ENCODE results near the gene SARNP. TPM values are rescaled to one million over a fixed set of nuclear protein-coding genes. Genes with fewer than 3 reads are reported as not detected.

The SARNP gene
- total RNA-seq, 4 donors from 2014 or later, result 50.3 to 90.5 (median 63.3) TPM

DNA sequence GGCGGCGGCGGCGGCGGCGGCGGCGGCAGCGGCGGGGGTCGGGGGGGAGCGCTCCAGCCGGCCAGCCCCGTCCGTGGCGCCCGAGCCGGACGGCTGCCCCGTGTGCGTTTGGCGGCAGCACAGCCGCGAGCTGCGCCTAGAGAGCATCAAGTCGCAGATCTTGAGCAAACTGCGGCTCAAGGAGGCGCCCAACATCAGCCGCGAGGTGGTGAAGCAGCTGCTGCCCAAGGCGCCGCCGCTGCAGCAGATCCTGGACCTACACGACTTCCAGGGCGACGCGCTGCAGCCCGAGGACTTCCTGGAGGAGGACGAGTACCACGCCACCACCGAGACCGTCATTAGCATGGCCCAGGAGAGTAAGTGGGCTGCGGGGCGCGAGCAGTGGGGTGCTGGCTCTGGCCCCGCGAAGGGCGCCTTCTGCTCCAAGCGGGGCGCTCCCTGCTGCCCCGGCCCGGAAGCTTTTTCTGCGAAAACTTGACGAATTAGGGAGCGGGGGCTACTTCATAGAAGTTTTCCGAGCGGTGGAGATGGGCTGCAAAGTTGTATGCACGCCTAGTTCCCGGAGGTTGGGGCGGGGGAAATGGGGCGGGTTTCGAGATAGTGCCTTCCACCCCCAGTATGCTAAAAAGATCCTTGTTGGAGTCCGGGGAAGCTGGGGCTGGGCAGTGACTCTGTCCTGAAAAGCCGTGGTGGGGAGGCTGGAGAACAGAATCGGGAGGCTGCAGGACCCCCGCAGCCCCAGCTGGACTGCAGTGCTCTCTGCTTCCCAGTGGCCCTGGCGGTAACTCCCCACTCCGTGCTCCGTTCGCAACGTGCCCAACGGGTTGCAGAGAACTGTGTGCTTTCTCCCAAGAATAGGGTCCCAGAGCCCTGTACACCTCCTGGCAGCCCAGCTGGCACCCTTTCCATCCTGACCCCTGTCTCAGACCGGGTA is 73.9 kb downstream of the SARNP start:
- Histone ChIP-seq H3K9me3 (no peaks in the 10 kb centered on the region), H3K4me1 (peaks cover 0 to 58% (median 31%) of the 10 kb centered on the region in 3 donors), H3K27ac (peak overlapping the region in 3 of 4 donors; percentile 74 to 90 (median 83)), H3K36me3 (peaks cover 0 to 3% of the 10 kb centered on the region in 2 donors), H3K4me3 (peak overlapping the region; percentile 46 to 64), H3K27me3 (no peaks in the 10 kb centered on the region)
- peak; percentile 19 for TF ChIP-seq POLR2AphosphoS5 (IDR thresholded peaks at IDR 0.05)
- TF ChIP-seq EP300 (IDR thresholded peaks at IDR 0.05), result no peak
- TF ChIP-seq POLR2A (IDR thresholded peaks at IDR 0.05), result no peak
- peak in 2 of 4 experiments; percentile 25 to 32 for TF ChIP-seq CTCF (IDR thresholded peaks at IDR 0.05)
- ATAC-seq, result peak; percentile 63
- 1% methylated on average over 13 of the region's 73 CpGs; no CpG with 5 or more reads in 1 of the 2 donors for WGBS, 2 donors (ENCODE audit: low coverage in 1 of 2)

GRCh38 chr12:55742719-55743405 is 74.7 kb downstream of the SARNP start, which contains the start of gene GDF11:
TSS of gene GDF11 (plus strand) at chr12:55743122. CDS start at chr12:55743317, 195 bp downstream.
- Histone ChIP-seq H3K27ac (peak within 1 kb of the TSS in 3 of 4 donors; percentile 74 to 90 (median 83)), H3K27me3 (no peaks in the 10 kb centered on the region), H3K4me1 (peaks cover 0 to 62% (median 35%) of the 10 kb centered on the region in 3 donors), H3K9me3 (no peaks in the 10 kb centered on the region), H3K4me3 (peak within 1 kb of the TSS; percentile 46 to 64), H3K36me3 (no peaks in the 10 kb centered on the region)
- 2 to 4% methylated on average over 3 to 12 of the region's 53 CpGs for WGBS, 2 donors (ENCODE audit: low coverage in 1 of 2)
- TF ChIP-seq POLR2AphosphoS5 (IDR thresholded peaks at IDR 0.05), result peak; percentile 40
- TF ChIP-seq POLR2A (IDR thresholded peaks at IDR 0.05), result no peak
- peak in 1 of 4 experiments; percentile 4 for TF ChIP-seq CTCF (IDR thresholded peaks at IDR 0.05)
- ATAC-seq, result peak; percentile 86

DNA sequence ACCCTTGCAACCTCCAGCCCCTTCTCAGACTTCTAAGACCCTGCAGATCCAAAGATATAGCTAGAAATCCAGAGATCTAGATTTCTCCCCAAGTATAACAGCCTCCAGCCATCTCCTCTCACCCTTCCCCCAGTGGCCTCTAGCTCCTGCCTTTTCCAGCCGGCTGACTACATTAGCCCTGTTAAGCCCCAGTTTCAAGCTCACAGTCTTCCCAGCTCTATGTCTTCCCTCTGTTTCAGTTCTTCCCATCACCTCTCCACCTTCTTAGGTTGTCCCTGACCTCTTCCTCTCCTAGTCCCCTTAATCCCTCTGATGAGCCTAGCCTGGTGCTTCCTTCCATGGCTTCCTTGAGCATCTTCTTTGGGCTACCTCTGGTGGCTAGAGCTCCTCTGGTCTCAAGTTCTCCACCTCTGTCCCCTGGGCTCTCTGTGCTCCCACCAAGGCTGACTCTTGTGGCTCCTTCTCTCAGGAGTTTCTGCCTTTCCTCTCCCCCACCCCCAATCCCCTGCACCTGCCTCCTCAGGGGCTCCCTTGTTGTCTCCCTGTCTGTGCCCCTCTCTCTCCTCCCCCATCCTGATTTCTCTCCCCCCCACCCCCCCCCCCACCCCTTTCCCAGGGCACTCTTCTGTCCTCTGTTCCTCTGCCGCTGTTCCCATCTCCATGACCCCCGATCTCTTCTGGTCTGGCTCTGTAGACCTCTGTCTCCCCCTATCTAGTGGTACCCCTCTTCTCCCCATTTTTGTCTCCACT is 75.4 kb downstream of the SARNP start:
- Histone ChIP-seq H3K4me1 (peaks cover 0 to 62% (median 41%) of the 10 kb centered on the region in 3 donors), H3K27me3 (no peaks in the 10 kb centered on the region), H3K9me3 (no peaks in the 10 kb centered on the region), H3K4me3 (peak overlapping the region in 1 of 2 donors; percentile 64), H3K36me3 (no peaks in the 10 kb centered on the region), H3K27ac (peak overlapping the region in 3 of 4 donors; percentile 74 to 90 (median 83))
- ATAC-seq, result no peak
- WGBS, 2 donors (ENCODE audit: low coverage in 1 of 2), result 9 to 18% methylated on average over 3 of the region's 3 CpGs
- TF ChIP-seq POLR2A (IDR thresholded peaks at IDR 0.05), result no peak
- no peak for TF ChIP-seq EP300 (IDR thresholded peaks at IDR 0.05)
- TF ChIP-seq CTCF (IDR thresholded peaks at IDR 0.05), result no peak
- no peak for TF ChIP-seq POLR2AphosphoS5 (IDR thresholded peaks at IDR 0.05)

DNA sequence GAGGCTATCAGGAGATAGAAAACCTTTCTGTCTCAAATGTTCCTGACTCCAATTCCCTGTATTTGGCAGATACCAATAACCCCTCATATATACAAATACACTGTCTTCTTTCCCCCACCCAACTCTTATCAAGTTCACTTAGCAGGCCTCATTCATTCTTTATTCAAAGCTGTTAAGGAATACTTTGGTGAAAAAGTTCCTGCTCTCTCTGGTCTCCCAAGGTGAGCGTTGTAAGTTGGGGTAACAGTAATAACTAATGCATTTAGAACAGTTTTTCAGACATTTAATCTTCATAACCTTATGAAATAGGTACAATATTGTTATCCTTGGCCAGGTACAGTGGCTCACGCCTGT is 78.5 kb downstream of the SARNP start:
- Histone ChIP-seq H3K4me1 (peaks cover 0 to 38% (median 21%) of the 10 kb centered on the region in 3 donors), H3K36me3 (no peaks in the 10 kb centered on the region), H3K9me3 (no peaks in the 10 kb centered on the region), H3K27ac (peak overlapping the region in 1 of 4 donors; percentile 79), H3K27me3 (no peaks in the 10 kb centered on the region), H3K4me3 (peak overlapping the region in 1 of 2 donors; percentile 60)
- TF ChIP-seq EP300 (IDR thresholded peaks at IDR 0.05) (no peak), POLR2A (IDR thresholded peaks at IDR 0.05) (no peak), POLR2AphosphoS5 (IDR thresholded peaks at IDR 0.05) (no peak), CTCF (IDR thresholded peaks at IDR 0.05) (no peak)
- no peak for ATAC-seq
- WGBS, 2 donors (ENCODE audit: low coverage in 1 of 2), result 56 to 70% methylated on average over 2 of the region's 2 CpGs
